ENCODE data around the gene CSGALNACT2. TPM values are rescaled to one million over a fixed set of nuclear protein-coding genes. Genes with fewer than 3 reads are reported as not detected.
"Not testable (repeated sequence)": the region's sequence is repeated elsewhere in the genome, so short reads cannot be mapped to it uniquely, and the experiment has no call there.

Gene CSGALNACT2
- total and polyA plus RNA-seq, 2 of the 13 experiments (the other 11 are each of a cell fraction or from before 2014, with no cell fraction given), result 3.3 to 7.1 TPM

- no peak overlapping the region for H3K9ac ChIP-seq (ENCODE audit: insufficient read depth, low read depth, low read length)
- FAIRE-seq, result no peak
- intact Hi-C loops (cut with micrococcal nuclease; ENCODE audit: unreplicated experiment), result no loop called here
- ChIA-PET CTCF (ENCODE audit: low intra/inter-chr PET ratio, low total read pairs) (no interaction called here), POLR2A (no interaction called here)
- H4K20me1 ChIP-seq (ENCODE audit: insufficient read depth, low read length), result no peaks in the 10 kb centered on the region
- in situ Hi-C loops (cut with HindIII; ENCODE audit: extremely low pct_ligation_motif_present, low pct_unique_long_range_greater_than_20kb), result no loop called here
- no peaks in the 10 kb centered on the region for H3K9me3 ChIP-seq (ENCODE audit: low read length)
- no peak overlapping the region for H2AFZ ChIP-seq (ENCODE audit: low read length)
- H3K4me2 ChIP-seq (ENCODE audit: low read depth, low read length), result no peak overlapping the region
- WGBS (ENCODE audit: low lambda C conversion rate), result 25% methylated on average over 6 of the region's 9 CpGs
- H3K27ac ChIP-seq (ENCODE audit: extremely low read length, insufficient read depth, low read length), result no peak overlapping the region
- no peaks in the 10 kb centered on the region for H3K36me3 ChIP-seq (replicated peaks in 1 of 2; ENCODE audit: control insufficient read depth in 1 of 2, insufficient read depth in 2 of 2, low read length in 2 of 2)
- BruUV-seq (replicated peaks), result no TSS peak
- H3K27me3 ChIP-seq (ENCODE audit: control insufficient read depth in 1 of 2, insufficient read depth in 2 of 2, low read length in 2 of 2), result peaks cover 5 to 37% of the 10 kb centered on the region in 2 experiments; a peak in 4 of 5 replicates
- no peak for DNase-seq (ENCODE audit: low spot score)
- no peak for TF ChIP-seq ZNF788 (CRISPR knock-in tag; IDR thresholded peaks at IDR 0.05; ENCODE audit: borderline replicate concordance)
- no peak for TF ChIP-seq CEBPG (CRISPR knock-in tag; IDR thresholded peaks at IDR 0.05)
- TF ChIP-seq ONECUT2 (CRISPR knock-in tag; IDR thresholded peaks at IDR 0.05), result no peak
- no peak for TF ChIP-seq MTA1 (CRISPR knock-in tag; IDR thresholded peaks at IDR 0.05; ENCODE audit: borderline replicate concordance)
- TF ChIP-seq ZBTB33 (CRISPR knock-in tag; IDR thresholded peaks at IDR 0.05), result no peak
- TF ChIP-seq ZNF569 (CRISPR knock-in tag; IDR thresholded peaks at IDR 0.05; ENCODE audit: borderline replicate concordance), result no peak
- no peak for TF ChIP-seq ZNF766 (CRISPR knock-in tag; IDR thresholded peaks at IDR 0.05; ENCODE audit: borderline replicate concordance)
- TF ChIP-seq HES4 (CRISPR knock-in tag; IDR thresholded peaks at IDR 0.05; ENCODE audit: borderline replicate concordance), result no peak
- no peak for TF ChIP-seq ESRRA (CRISPR knock-in tag; IDR thresholded peaks at IDR 0.05; ENCODE audit: low read depth)
- TF ChIP-seq ZIK1 (CRISPR knock-in tag; IDR thresholded peaks at IDR 0.05; ENCODE audit: borderline replicate concordance, low read depth), result no peak
- no peak for TF ChIP-seq ZKSCAN5 (CRISPR knock-in tag; IDR thresholded peaks at IDR 0.05)
- no peak for TF ChIP-seq ZNF747 (CRISPR knock-in tag; IDR thresholded peaks at IDR 0.05; ENCODE audit: borderline replicate concordance)
- no peak for TF ChIP-seq ZNF382 (CRISPR knock-in tag; IDR thresholded peaks at IDR 0.05; ENCODE audit: borderline replicate concordance)
- TF ChIP-seq KDM5B (CRISPR knock-in tag; IDR thresholded peaks at IDR 0.05; ENCODE audit: borderline replicate concordance), result no peak
- no peak for TF ChIP-seq BCL6 (CRISPR knock-in tag; IDR thresholded peaks at IDR 0.05)
- H3K4me3 ChIP-seq (replicated peaks in 1 of 3; ENCODE audit: insufficient read depth in 1 of 3, low read depth in 2 of 3, low read length in 3 of 3), result no peak overlapping the region
- no peak for ATAC-seq
- H3K79me2 ChIP-seq (ENCODE audit: insufficient read depth, low read length), result no peaks in the 10 kb centered on the region
- H3K4me1 ChIP-seq (ENCODE audit: insufficient read depth, low read length), result no peaks in the 10 kb centered on the region
Observed at GRCh38 chr10:43094085-43094484, 44.2 kb upstream of the CSGALNACT2 start.

DNA sequence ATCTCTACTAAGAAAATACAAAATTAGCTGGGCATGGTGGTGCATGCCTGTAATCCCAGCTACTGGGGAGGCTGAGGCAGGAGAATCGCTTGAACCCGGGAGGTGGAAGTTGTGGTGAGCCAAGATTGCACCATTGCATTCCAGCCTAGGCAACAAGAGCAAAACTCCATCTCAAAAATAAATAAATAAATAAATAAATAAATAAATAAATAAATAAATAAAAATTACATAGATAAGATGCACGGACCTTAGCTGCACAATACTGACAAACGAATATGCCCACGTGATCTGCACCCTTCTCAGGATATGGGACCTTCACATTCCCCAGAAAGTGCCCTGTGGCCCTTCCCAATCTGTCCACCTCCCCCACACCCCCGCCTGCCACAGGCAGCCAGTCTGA, 38.9 kb upstream of the CSGALNACT2 start:
- intact Hi-C loops (cut with micrococcal nuclease; ENCODE audit: unreplicated experiment), result loop anchor here (2.0 kb wide), 1 partner anchor 23 kb away; the partner anchor contains the start of gene RET
- FAIRE-seq; DNase-seq (ENCODE audit: low spot score); BruUV-seq (replicated peaks); H4K20me1 ChIP-seq (ENCODE audit: insufficient read depth, low read length); H3K9ac ChIP-seq (ENCODE audit: insufficient read depth, low read depth, low read length); H3K4me2 ChIP-seq (ENCODE audit: low read depth, low read length); POLR2A ChIA-PET; H3K79me2 ChIP-seq (ENCODE audit: insufficient read depth, low read length); CTCF ChIA-PET (ENCODE audit: low intra/inter-chr PET ratio, low total read pairs); H3K4me1 ChIP-seq (ENCODE audit: insufficient read depth, low read length); ATAC-seq; H2AFZ ChIP-seq (ENCODE audit: low read length); in situ Hi-C loops (cut with HindIII; ENCODE audit: extremely low pct_ligation_motif_present, low pct_unique_long_range_greater_than_20kb); H3K9me3 ChIP-seq (ENCODE audit: low read length); H3K4me3 ChIP-seq (replicated peaks in 1 of 3; ENCODE audit: insufficient read depth in 1 of 3, low read depth in 2 of 3, low read length in 3 of 3); H3K36me3 ChIP-seq (replicated peaks in 1 of 2; ENCODE audit: control insufficient read depth in 1 of 2, insufficient read depth in 2 of 2, low read length in 2 of 2); H3K27ac ChIP-seq (ENCODE audit: extremely low read length, insufficient read depth, low read length): not testable (repeated sequence)
- 12% methylated on average over 6 of the region's 6 CpGs for WGBS (ENCODE audit: low lambda C conversion rate)
- peaks cover 2 to 67% of the 10 kb centered on the region in 2 experiments; a peak in 4 of 5 replicates for H3K27me3 ChIP-seq (ENCODE audit: control insufficient read depth in 1 of 2, insufficient read depth in 2 of 2, low read length in 2 of 2)

Measured in HepG2 (cell line).